ENCODE measurements around the gene PCDHA10. TPM values are rescaled to one million over a fixed set of nuclear protein-coding genes. Genes with fewer than 3 reads are reported as not detected.

Gene PCDHA10
- total RNA-seq, 2 donors from 2014 or later: 0.28 to 0.41 TPM

- no peaks in the 10 kb centered on the region for H3K27me3 ChIP-seq (replicated peaks; ENCODE audit: insufficient read depth)
- no peak for TF ChIP-seq CTCF (IDR thresholded peaks at IDR 0.05)
- ATAC-seq (ENCODE audit: insufficient number of reproducible peaks, low FRiP score, low read depth) (no peak), DNase-seq (ENCODE audit: low spot score) (no peak)
- H3K36me3 ChIP-seq: no peaks in the 10 kb centered on the region
- peaks cover 30% of the 10 kb centered on the region for H3K9me3 ChIP-seq
- no peak overlapping the region for H3K27ac ChIP-seq
- no peaks in the 10 kb centered on the region for H3K4me1 ChIP-seq (ENCODE audit: control insufficient read depth in 1 of 2, low read depth in 2 of 2)
- no peak overlapping the region for H3K4me3 ChIP-seq
These were observed 1.7 kb downstream of the PCDHA10 start for GRCh38 chr5:140857177-140857986.

GRCh38 chr5:140857987-140858240 is 2.2 kb downstream of the PCDHA10 start:
- ATAC-seq (ENCODE audit: insufficient number of reproducible peaks, low FRiP score, low read depth): no peak
- Histone ChIP-seq H3K27me3 (replicated peaks; ENCODE audit: insufficient read depth) (no peaks in the 10 kb centered on the region), H3K27ac (no peak overlapping the region), H3K4me1 (ENCODE audit: control insufficient read depth in 1 of 2, low read depth in 2 of 2) (no peaks in the 10 kb centered on the region), H3K36me3 (no peaks in the 10 kb centered on the region), H3K4me3 (no peak overlapping the region), H3K9me3 (peaks cover 30% of the 10 kb centered on the region)
- no peak for TF ChIP-seq CTCF (IDR thresholded peaks at IDR 0.05)
- DNase-seq (ENCODE audit: low spot score): no peak

GRCh38 chr5:140862441-140863295 is 7.0 kb downstream of the PCDHA10 start:
- Histone ChIP-seq H3K4me3 (no peak overlapping the region), H3K36me3 (no peaks in the 10 kb centered on the region), H3K4me1 (ENCODE audit: control insufficient read depth in 1 of 2, low read depth in 2 of 2) (no peaks in the 10 kb centered on the region), H3K27me3 (replicated peaks; ENCODE audit: insufficient read depth) (no peaks in the 10 kb centered on the region), H3K9me3 (peaks cover 23% of the 10 kb centered on the region), H3K27ac (no peak overlapping the region)
- TF ChIP-seq CTCF (IDR thresholded peaks at IDR 0.05): no peak
- DNase-seq (ENCODE audit: low spot score): no peak
- ATAC-seq (ENCODE audit: insufficient number of reproducible peaks, low FRiP score, low read depth): no peak

- Histone ChIP-seq H3K27me3 (replicated peaks; ENCODE audit: insufficient read depth) (no peaks in the 10 kb centered on the region), H3K9me3 (peaks cover 12% of the 10 kb centered on the region), H3K4me1 (ENCODE audit: control insufficient read depth in 1 of 2, low read depth in 2 of 2) (no peaks in the 10 kb centered on the region), H3K27ac (no peak within 1 kb of the TSS), H3K36me3 (no peaks in the 10 kb centered on the region), H3K4me3 (no peak within 1 kb of the TSS)
- ATAC-seq (ENCODE audit: insufficient number of reproducible peaks, low FRiP score, low read depth) (no peak), DNase-seq (ENCODE audit: low spot score) (no peak)
- no peak for TF ChIP-seq CTCF (IDR thresholded peaks at IDR 0.05)
These were observed 13.2 kb downstream of the PCDHA10 start, which contains the start of gene PCDHA11 for GRCh38 chr5:140868721-140869554. TSS of gene PCDHA11 (plus strand) at chr5:140868957. CDS start at chr5:140869104, 147 bp downstream.

- H3K9me3 ChIP-seq: peaks cover 12% of the 10 kb centered on the region
- no peaks in the 10 kb centered on the region for H3K36me3 ChIP-seq
- no peak overlapping the region for H3K4me3 ChIP-seq
- H3K27ac ChIP-seq: no peak overlapping the region
- no peaks in the 10 kb centered on the region for H3K4me1 ChIP-seq (ENCODE audit: control insufficient read depth in 1 of 2, low read depth in 2 of 2)
- no peak for TF ChIP-seq CTCF (IDR thresholded peaks at IDR 0.05)
- DNase-seq (ENCODE audit: low spot score): no peak
- H3K27me3 ChIP-seq (replicated peaks; ENCODE audit: insufficient read depth): no peaks in the 10 kb centered on the region
- ATAC-seq (ENCODE audit: insufficient number of reproducible peaks, low FRiP score, low read depth): no peak
These were observed 13.8 kb downstream of the PCDHA10 start for GRCh38 chr5:140869555-140869886.
